Esophagus squamous epithelium (tissue), 5 donors: ENCODE data around the gene ACER2. TPM values are rescaled to one million over a fixed set of nuclear protein-coding genes. Genes with fewer than 3 reads are reported as not detected.
A peak's percentile ranks its signal among the peaks of the same experiment; 100 is the strongest.
"Not testable (repeated sequence)": the region's sequence is repeated elsewhere in the genome, so short reads cannot be mapped to it uniquely, and the experiment has no call there.

Experiments used
- DNase-seq: peaks from one replicate; lab custom pipeline; 2025; lab: John Stamatoyannopoulos, UW
- H3K27ac ChIP-seq, 4 donors: fragments of 200-600 bp; sonication (generic); one replicate each; pipeline ENCODE4 v1.5.1; 2016 to 2019; ENCODE audit warnings: mild to moderate bottlenecking in 1 of 4
- H3K27me3 ChIP-seq, 4 donors: fragments of 200-600 bp; sonication (generic); 1 replicate in 3 of 4; 2 replicates in 1 of 4; pipeline versions ENCODE4 v1.5.1 to v1.6.0; 2017 to 2021; ENCODE audit warnings: antibody characterized with exemption in 1 of 4
- H3K36me3 ChIP-seq, 3 donors: fragments of 200-600 bp; sonication (generic); one replicate each; pipeline ENCODE4 v1.5.1; 2016 to 2019
- H3K4me1 ChIP-seq, 3 donors: fragments of 200-600 bp; sonication (generic); one replicate each; pipeline ENCODE4 v1.5.1; 2017 to 2019
- H3K4me3 ChIP-seq, 4 donors: fragments of 200-600 bp; sonication (generic); 1 replicate in 3 of 4; 2 replicates in 1 of 4; pipeline ENCODE4 v1.5.1; 2016 to 2019; ENCODE audit warnings: mild to moderate bottlenecking in 2 of 4, moderate library complexity in 1 of 4
- H3K9me3 ChIP-seq, 3 donors: fragments of 200-600 bp; sonication (generic); one replicate each; pipeline ENCODE4 v1.5.1; 2016 to 2019
- POLR2A ChIP-seq, 4 donors: fragments of 450-650 bp; IDR thresholded peaks; one replicate each; pipeline ENCODE4 v1.6.1; 2017; ENCODE audit warnings: antibody characterized with exemption in 4 of 4, mild to moderate bottlenecking in 4 of 4, moderate library complexity in 3 of 4
- WGBS, 2 donors: methylation state at CpG; one replicate each; pipeline ENCODE4 v1.1.5; 2018; 5-methylcytosine and 5-hydroxymethylcytosine counted together
- intact Hi-C: fragments of 100-400 bp; cut with DNase I; formaldehyde crosslinking; loops from one replicate; pipeline ENCODE4 v1.15.0; 2022
- total RNA-seq, 4 donors: library from RNA; depleted of rRNA; stranded (reverse); fragments of >200 nt; gene quantifications; one replicate each; pipeline ENCODE4 v1.1.0, GENCODE V29; 2016
- TF ChIP-seq, protein P1 (sequence below), 6 experiments: fragments of 450-650 bp in 4 of 6; fragments of 200-600 bp in 2 of 6; sonication (generic) in 2 of 6; IDR thresholded peaks; one replicate each; pipeline ENCODE4 v1.5.1; 2016 to 2019; ENCODE audit warnings: antibody characterized with exemption in 6 of 6, mild to moderate bottlenecking in 4 of 6, moderate library complexity in 4 of 6
- donor health status: DM: yes; HTN: yes; CAD: no.

The ACER2 gene
- total RNA-seq, 4 donors from 2014 or later = 3.6 to 5.0 (median 3.8) TPM

DNA sequence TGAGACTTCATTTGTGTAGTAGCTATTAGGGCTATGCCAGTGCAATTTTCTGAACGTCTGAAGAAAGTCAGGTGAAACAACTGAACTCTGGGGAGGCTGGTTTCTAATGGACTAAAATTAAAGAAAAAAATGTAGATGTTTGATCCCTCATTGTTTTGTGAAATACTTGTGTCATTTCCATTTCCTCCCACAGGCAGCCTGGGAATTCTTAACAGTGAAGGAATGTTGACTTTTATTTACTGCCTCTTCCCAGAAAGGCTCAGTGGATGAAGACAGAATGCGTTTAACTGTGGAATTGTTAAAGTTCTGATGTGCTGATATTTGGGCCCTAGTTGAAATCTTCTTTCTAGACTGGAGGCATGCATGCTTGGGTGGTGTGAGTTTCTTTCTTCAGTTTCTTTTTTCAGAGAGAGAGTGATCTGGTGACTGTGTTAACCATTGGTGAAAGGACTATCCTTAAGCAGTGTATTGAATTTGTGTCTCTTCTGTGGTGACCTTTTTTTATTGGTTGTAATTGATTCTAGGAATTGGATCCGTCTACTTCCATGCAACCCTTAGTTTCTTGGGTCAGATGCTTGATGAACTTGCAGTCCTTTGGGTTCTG lies 15.5 kb downstream of the ACER2 start:
- Histone ChIP-seq H3K27me3 (no peaks in the 10 kb centered on the region), H3K4me3 (no peak overlapping the region), H3K4me1 (peaks cover 0 to 6% (median 0%) of the 10 kb centered on the region in 3 donors), H3K9me3 (no peaks in the 10 kb centered on the region), H3K36me3 (peaks cover 0 to 16% (median 0%) of the 10 kb centered on the region in 3 donors), H3K27ac (no peak overlapping the region)
- WGBS, 2 donors = 51 to 81% methylated on average over 3 of the region's 3 CpGs
- intact Hi-C loops = no loop called here
- DNase-seq = no peak
- TF ChIP-seq, protein P1, sequence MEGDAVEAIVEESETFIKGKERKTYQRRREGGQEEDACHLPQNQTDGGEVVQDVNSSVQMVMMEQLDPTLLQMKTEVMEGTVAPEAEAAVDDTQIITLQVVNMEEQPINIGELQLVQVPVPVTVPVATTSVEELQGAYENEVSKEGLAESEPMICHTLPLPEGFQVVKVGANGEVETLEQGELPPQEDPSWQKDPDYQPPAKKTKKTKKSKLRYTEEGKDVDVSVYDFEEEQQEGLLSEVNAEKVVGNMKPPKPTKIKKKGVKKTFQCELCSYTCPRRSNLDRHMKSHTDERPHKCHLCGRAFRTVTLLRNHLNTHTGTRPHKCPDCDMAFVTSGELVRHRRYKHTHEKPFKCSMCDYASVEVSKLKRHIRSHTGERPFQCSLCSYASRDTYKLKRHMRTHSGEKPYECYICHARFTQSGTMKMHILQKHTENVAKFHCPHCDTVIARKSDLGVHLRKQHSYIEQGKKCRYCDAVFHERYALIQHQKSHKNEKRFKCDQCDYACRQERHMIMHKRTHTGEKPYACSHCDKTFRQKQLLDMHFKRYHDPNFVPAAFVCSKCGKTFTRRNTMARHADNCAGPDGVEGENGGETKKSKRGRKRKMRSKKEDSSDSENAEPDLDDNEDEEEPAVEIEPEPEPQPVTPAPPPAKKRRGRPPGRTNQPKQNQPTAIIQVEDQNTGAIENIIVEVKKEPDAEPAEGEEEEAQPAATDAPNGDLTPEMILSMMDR (IDR thresholded peaks at IDR 0.05) = no peak
- no peak for TF ChIP-seq POLR2A (IDR thresholded peaks at IDR 0.05)

DNA sequence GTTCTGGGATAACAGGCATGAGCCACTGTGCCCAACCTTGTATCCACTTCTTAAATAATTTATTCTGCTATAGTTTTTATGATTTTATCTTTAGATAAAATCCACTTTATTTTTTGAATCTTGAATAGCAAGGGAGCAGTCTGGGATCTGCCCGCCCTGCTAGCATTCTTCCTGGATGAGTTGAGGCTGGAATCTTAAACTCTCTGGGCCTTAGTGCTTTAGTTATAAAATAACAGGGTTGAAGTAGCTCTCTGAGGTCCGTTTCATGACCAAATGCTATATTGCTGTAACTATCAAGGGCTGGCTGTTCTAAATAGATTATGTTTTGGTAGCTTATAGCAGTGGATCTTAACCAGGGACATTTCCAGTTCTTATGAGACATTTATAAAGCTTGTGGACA lies 20.8 kb downstream of the ACER2 start:
- Histone ChIP-seq H3K27ac (no peak overlapping the region), H3K27me3 (no peaks in the 10 kb centered on the region)
- intact Hi-C loops = no loop called here

DNA sequence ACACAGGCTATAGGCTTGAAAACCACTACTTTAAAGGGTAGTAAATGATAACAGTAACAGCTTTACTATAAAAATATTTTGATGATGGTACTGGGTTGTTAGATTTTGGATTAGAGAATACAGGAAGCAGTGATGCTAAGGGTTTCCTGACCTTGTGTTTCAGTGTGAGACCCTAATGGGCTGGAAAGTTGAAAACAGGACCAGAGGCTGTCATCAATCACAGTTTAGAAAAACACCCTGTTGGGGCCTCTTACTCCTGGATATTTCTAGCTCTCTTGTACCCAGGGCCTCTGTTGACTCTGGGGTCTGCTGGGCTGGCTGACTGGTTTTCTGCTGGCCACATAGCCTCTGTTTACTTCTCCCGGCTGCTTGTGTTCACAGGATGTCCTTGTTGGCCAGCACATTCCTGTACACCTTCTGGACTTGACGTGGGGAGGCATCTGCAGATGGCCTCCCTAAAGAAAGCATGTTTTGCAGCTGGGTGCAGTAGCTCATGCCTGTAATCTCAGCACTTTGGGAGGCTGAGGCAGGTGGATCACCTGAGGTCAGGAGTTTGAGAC lies 21.5 kb downstream of the ACER2 start:
- H3K27ac ChIP-seq = peak overlapping the region in 2 of 4 donors; percentile 16 to 52
- intact Hi-C loops = no loop called here
- peaks cover 0 to 19% (median 0%) of the 10 kb centered on the region in 3 donors for H3K36me3 ChIP-seq
- peaks cover 0 to 23% (median 12%) of the 10 kb centered on the region in 3 donors for H3K4me1 ChIP-seq
- DNase-seq = no peak
- TF ChIP-seq POLR2A (IDR thresholded peaks at IDR 0.05) = no peak
- TF ChIP-seq, protein P1 (IDR thresholded peaks at IDR 0.05) = no peak
- 73 to 100% methylated on average over 1 to 2 of the region's 2 CpGs for WGBS, 2 donors
- H3K4me3 ChIP-seq = no peak overlapping the region
- H3K9me3 ChIP-seq = no peaks in the 10 kb centered on the region
- no peaks in the 10 kb centered on the region for H3K27me3 ChIP-seq

More for the DNA sequence above, 20.8 kb downstream of the ACER2 start:
- no peak for DNase-seq
- H3K36me3 ChIP-seq = peaks cover 0 to 19% (median 0%) of the 10 kb centered on the region in 3 donors
- no peaks in the 10 kb centered on the region for H3K9me3 ChIP-seq
- WGBS, 2 donors = 72 to 87% methylated on average over 2 of the region's 2 CpGs
- TF ChIP-seq, protein P1 (IDR thresholded peaks at IDR 0.05) = no peak
- TF ChIP-seq POLR2A (IDR thresholded peaks at IDR 0.05) = no peak
- H3K4me1 ChIP-seq = peaks cover 0 to 23% (median 12%) of the 10 kb centered on the region in 3 donors
- H3K4me3 ChIP-seq = no peak overlapping the region

DNA sequence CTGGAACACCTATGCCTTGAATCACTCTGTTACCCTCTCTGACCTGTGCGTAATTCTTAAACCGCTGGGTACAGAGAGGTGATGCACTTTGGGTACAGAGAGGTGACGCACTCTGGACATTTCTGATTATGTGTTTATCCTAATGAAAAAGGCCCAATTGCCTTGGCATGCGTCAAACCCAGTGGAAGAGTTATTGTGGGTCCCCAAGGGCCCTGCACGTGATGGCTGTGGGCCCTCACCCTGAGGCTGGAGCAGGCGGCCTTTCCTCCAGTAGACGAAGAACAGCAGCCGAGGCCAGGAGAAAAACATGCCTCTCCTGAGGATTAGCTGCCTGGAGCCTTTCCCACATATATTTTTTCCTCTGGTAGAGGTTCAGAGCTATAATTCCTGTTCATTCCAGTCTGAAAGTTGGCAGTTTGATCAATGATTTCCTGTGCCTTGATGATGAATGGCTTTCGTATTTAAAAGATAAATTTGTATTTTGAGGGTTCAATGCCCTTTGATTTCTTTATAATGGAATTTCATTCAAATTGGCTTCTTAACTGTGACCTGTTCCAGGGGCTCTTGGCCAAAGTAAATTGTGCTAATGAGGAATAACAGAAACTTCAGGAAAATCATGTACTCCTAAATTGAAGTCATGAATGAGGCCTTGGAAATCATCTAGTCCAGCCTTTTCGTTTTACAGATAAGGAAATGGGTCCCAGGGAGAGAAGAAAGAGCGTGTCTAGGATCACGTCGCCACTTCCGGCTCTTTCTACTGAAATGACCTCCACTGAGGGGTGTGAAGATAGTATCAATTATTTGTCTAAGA lies 22.8 kb downstream of the ACER2 start:
- Histone ChIP-seq H3K27ac (peak overlapping the region; percentile 47 to 79 (median 55)), H3K4me3 (no peak overlapping the region), H3K36me3 (peaks cover 0 to 20% (median 0%) of the 10 kb centered on the region in 3 donors), H3K4me1 (peaks cover 0 to 23% (median 12%) of the 10 kb centered on the region in 3 donors), H3K9me3 (no peaks in the 10 kb centered on the region), H3K27me3 (no peaks in the 10 kb centered on the region)
- DNase-seq = no peak
- intact Hi-C loops = no loop called here
- no peak for TF ChIP-seq POLR2A (IDR thresholded peaks at IDR 0.05)
- TF ChIP-seq, protein P1 (IDR thresholded peaks at IDR 0.05) = no peak
- WGBS, 2 donors = 39 to 51% methylated on average over 9 to 13 of the region's 14 CpGs

DNA sequence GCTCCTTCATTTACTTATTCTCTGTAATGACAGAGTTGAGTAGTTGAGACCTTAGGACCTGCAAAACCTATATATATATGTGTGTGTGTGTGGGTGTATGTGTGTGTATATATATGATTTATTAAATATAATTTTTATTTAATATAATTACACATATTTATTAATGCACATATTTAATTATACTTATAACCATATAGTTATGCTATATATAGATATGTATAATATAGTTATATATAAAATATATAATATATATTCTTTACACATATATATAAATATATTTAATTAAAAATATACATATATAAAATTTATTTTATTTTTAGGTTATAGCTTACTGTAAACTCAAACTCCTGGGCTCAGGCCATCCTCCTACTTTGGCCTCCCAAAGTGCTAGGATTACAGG lies 23.7 kb downstream of the ACER2 start:
- H3K36me3 ChIP-seq = peaks cover 0 to 20% (median 0%) of the 10 kb centered on the region in 3 donors
- no peak overlapping the region for H3K4me3 ChIP-seq
- no peak for DNase-seq
- no peak overlapping the region for H3K27ac ChIP-seq
- intact Hi-C loops = no loop called here
- TF ChIP-seq, protein P1 (IDR thresholded peaks at IDR 0.05) = no peak
- peaks cover 0 to 23% (median 12%) of the 10 kb centered on the region in 3 donors for H3K4me1 ChIP-seq
- H3K27me3 ChIP-seq = no peaks in the 10 kb centered on the region
- H3K9me3 ChIP-seq = no peaks in the 10 kb centered on the region

DNA sequence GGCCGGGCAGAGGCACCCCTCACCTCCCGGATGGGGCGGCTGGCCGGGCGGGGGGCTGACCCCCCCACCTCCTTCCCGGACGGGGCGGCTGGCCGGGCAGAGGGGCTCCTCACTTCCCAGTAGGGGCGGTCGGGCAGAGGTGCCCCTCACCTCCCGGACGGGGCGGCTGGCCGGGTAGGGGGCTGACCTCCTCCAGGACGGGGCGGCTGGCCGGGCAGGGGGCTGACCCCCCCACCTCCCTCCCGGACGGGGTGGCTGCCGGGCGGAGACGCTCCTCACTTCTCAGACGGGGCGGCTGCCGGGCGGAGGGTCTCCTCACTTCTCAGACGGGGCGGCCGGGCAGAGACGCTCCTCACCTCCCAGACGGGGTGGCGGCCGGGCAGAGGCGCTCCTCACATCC lies 24.9 kb downstream of the ACER2 start:
- H3K27ac ChIP-seq, H3K4me3 ChIP-seq, H3K27me3 ChIP-seq, DNase-seq, H3K9me3 ChIP-seq, intact Hi-C loops: not testable (repeated sequence)
- peaks cover 0 to 26% (median 0%) of the 10 kb centered on the region in 3 donors for H3K36me3 ChIP-seq
- peaks cover 0 to 23% (median 12%) of the 10 kb centered on the region in 3 donors for H3K4me1 ChIP-seq
- WGBS, 2 donors = no CpG with 5 or more reads among the region's 35 CpGs
